SKM-1 (cell line): Measurements from ENCODE around the gene PLD2.
"Not testable (repeated sequence)": the region's sequence is repeated elsewhere in the genome, so short reads cannot be mapped to it uniquely, and the experiment has no call there.

ENCODE experiments used
- DNase-seq: peaks from one replicate; lab custom pipeline; 2025; ENCODE audit not compliant: unreplicated experiment; lab: John Stamatoyannopoulos, UW

PLD2 gene

DNA sequence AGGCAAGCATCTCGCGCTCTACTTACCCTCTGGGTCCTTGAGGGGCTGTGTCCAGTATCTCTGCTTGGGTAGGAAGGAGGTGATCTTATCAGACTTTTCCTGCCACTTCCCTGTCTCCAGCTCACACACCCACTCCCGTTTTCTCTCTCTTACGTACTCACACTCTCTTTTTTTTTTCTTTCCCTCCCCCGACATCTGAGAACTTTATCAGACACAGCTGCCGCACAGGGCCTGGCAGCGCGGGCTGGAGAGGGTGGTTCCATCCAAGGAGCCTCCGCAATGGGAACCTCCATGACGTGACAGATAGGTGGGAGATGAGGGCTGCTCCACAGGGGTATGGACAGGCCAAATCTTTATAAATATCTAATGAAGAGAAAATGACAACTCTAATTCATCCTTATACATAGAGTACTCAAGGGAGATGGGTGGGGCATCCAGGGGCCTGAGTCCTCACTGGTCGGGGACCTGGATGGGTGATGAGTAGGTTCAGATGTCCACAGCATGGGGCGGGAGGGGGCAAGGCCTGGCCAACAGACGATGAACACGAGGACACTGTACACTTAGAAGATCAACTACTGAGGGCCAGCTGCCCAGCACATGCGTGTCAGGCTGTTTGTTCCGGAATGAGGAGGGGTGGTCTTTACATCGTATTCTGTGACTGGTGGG is 49.5 kb downstream of the PLD2 start:
- no peak for DNase-seq

DNA sequence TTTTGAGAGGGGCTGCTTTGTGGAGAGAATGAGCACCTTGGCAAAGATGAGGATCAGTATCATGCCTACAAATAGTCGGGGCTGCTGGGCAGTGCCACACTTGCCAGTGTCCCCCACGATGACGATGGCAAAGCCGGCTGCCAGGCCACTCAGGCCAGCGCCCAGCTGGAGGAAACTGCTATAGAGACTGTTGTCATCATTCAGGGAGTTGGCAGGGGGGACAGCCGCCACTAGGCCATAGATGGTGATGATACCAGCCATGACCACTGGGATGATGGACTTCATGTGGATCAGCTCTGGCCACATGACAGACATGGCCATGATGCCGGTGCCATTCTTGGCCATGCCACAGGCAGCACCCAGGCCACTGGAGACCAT is 50.0 kb downstream of the PLD2 start:
- DNase-seq = no peak

DNA sequence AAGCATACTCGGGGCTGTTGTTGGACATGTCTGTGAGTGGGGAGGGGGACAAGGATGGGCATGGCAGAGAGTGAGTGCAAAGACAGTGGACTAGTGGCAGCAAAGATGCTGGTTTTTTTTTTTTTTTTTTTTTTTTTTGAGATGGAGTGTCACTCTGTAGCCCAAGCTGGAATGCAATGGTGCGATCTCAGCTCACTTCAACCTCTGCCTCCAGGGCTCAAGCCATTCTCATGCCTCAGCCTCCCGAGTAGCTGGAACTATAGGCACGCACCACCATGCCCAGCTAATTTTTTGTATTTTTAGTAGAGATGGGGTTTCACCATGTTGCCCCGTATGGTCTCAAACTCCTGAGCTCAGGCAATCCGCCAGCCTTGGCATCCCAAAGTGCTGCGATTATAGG is 50.4 kb downstream of the PLD2 start:
- DNase-seq = not testable (repeated sequence)

DNA sequence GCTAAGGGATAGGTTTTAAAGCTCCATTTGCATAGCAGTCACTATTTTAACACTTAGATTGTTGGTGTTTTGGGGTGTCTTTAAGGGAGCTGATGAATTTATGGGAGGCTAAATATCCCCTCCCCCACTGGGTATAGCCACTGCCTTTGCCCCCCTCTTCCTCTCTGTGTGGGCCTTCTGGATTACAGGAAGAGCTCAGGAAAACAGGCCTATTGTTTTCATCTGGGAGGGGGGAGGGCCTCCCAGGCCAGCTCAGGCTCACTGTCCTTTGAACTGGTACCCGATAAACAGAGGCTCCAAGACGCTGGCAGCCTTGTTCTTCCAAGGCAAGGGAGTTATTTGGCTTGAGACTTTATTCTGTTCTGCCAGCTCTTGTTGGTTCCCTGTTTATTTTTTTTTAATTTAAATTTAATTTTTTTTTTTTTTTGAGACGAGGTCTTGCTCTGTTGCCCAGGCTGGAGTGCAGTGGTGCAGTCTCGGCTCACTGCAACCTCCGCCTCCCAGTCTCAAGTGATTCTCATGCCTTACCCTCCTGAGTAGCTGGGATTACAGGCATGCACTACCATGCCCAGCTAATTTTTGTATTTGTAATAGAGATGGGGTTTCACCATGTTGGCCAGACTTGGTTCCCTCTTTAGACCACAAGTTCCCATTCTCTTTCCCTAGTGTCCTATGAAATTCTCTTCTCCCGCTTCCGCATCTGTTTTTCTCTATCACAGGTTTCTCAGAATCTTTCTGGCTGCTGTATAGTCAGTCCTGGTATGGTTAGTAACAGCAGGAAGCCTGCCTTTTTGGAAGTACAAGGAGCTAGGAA is 51.3 kb downstream of the PLD2 start:
- DNase-seq = no peak

DNA sequence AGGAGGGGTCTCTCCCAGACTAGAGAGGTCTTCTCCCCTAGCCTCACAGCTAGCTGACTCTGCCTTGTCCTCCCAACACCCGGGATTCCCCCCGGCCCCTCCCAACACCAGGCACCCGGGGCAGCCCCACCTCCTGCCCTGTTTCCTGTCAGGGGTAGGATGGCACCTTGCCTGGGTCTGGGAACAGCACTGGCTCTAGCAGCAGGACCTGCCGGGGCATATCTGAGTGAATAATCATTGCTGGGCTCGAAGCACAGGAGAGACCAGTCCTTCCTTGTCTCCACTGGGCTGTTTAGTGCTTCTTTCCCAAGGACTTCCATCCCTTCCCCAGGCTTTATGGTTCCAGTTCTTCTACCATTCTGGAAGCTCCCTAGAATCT is 51.9 kb downstream of the PLD2 start:
- DNase-seq = no peak

DNA sequence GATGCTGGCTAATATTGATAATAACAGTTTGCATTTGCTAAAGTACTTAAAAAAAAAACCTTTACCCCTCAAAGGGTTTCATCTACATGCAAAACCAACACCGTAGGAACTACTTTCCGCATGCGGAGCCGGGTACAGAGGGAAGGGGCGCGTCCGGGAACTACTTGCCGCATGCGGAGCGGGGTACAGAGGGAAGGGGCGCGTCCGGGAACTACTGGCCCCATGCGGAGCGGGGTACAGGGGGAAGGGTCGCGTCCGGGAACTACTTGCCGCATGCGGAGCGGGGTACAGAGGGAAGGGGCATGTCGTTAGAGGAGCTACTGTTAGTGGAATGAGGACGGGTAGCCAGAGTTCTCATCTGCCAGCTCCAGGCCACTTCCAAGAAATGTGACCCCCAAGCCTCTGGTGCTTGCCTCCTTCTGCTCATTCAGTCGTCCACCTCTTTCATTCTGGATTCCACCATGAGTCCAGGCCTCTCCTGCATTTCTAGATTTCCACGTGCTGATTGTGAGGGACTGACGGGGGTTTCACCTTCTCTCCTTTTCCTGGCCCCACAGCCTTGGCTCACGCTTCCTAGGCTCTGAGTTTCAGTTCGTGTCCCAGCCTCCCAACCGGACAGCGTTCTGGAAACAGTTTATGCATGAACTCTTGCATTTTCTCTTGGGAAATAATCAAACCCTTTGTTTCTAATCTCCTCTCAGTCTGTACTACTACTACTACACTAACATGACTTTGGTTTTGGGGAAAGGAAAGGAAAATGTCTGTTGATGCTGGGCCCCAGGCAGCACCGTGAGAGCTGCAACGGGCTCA is 53.1 kb downstream of the PLD2 start:
- no peak for DNase-seq

DNA sequence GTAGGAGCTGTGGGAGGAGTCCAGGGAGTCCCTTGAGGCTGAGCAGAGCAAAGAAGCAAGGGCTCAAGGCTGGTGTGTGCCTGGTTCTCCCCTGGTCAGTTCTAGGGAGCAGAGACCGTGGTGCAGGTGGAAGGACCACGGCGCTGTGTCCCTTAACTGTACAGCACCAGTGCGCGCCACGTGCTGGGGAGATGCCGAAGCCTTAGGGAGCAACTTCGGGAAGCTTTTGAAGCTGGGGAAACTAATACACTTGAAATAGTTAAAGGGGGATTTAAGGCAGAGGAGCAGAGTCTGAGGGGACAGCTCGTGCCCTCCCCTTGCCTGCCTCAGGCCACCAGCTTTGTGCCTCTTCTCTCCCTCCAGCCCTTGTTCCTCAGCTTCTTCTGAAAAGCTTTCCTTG is 53.7 kb downstream of the PLD2 start:
- no peak for DNase-seq

DNA sequence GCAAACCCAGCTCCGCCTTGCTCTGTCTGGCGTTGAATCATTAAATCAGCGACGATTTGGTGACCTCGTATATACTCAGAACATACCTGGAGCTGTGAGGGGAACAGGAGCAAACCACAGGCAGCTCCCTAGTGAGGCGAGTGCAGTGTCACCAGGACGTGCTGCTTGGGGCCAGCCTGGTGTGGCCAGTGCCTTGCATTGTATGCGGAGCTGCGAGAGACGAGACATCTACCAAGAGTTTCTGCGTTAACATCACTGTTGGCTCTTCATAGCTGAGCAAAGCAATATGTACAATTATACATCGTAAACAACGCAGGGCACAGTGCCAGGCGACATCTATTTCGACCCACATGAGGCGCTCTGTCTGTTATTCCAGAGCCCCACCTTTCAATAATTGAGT is 54.1 kb downstream of the PLD2 start:
- no peak for DNase-seq

DNA sequence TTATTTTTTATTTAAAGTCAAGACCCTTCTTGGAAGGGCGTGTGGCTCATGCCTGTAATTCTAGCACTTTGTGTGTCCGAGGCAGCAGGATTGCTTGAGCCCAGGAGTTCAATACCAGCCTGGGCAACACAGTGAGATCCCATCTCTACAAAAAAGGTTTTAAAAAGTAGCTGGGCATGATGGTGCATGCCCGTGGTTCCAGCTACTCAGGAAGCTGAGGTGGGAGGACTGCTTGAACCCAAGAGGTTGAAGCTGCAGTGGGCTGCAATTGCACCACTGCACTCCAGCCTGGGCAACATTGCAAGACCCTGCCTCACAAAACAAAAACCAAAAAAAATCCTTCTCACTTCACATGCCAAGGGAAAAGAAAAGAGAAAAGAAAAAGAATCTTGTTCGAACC is 55.8 kb downstream of the PLD2 start:
- no peak for DNase-seq

DNA sequence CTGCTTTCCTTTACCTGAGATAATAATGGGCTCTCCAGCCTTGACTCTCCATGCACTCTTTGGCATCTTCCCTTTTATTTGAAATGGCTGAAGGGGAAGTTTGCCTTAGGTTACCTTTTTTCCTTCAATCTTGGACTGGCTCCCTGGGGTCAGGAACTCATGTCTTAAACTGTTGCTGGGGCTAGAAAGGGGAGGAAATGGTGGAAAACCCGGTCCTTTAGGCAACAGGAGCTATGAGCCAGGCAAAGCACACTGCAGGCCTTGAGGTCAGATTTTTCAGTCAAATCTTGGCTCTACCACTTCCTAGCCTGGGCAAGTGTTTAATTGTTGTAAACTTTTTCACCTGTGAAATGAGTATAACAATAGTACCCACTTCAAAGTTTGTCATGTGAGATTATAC is 56.4 kb downstream of the PLD2 start:
- DNase-seq = no peak

DNA sequence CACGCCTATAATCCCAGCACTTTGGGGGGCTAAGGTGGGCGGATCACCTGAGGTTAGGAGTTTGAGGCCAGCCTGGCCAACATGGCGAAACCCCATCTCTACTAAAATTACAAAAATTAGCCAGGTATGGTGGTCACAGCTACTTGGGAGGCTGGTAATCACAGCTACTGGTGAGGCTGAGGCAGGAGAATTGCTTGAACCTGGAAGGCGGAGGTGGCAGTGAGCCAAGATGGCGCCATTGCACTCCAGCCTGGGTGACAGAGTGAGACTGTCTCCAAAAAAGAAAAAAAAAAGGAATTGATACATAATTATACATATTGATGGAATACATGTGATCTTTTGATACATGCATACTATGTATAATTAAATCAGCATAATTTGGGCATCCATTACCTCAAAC is 60.6 kb downstream of the PLD2 start:
- not testable (repeated sequence) for DNase-seq

DNA sequence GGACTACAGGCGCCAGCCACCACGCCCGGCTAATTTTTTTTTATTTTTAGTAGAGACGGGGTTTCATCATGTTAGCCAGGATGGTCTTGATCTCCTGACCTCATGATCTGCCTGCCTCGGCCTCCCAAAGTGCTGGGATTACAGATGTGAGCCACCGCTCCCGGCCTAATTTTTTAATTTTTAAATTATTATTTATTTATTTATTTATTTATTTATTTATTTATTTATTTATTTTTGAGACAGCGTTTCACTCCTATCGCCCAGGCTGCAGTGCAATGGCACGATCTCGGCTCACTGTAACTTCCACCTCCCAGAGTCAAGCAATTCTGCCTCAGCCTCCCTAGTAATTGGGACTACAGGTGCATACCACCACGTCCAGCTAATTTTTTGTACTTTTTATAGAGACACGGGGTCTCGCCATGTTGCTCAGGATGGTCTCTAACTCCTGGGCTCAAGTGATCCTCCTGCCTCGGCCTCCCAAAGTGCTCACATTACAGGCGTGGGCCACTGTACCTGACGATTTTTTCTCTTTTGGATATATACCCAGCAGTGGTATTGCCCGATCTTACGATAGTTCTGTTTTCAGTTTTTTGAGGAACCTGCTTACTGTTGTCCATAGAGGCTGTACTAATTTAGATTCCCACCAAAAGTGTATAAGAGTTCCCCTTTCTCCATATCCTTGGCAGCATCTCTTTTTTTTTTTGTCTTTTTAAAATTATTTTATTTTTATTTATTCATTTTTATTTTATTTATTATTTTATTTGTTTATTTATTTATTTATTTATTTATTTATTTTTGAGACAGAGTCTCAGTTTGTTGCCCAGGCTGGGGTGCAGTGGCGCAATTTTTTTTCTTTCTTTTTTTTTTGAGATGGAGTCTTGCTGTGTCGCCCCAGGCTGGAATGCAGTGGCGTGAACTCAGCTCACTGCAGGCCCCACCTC is 62.4 kb downstream of the PLD2 start:
- DNase-seq = not testable (repeated sequence)

DNA sequence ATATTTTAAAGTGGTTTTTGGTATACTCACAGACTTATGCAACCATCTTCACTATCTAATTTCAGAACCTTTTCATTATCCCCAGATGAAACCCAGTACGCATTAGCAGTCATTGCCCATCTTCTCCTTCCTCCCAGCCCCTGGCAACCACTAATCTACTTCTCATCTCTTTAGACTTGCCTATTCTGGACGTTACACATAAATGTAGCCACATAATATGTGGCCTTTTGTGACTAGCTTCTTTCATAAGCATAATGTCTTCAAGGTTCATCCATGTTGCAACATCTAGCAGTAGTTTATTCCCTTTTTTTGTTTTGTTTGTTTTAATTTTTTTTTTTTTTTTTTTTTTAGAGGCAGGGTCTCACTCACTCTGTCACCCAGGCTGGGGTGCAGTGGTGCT is 63.9 kb downstream of the PLD2 start:
- DNase-seq = no peak

DNA sequence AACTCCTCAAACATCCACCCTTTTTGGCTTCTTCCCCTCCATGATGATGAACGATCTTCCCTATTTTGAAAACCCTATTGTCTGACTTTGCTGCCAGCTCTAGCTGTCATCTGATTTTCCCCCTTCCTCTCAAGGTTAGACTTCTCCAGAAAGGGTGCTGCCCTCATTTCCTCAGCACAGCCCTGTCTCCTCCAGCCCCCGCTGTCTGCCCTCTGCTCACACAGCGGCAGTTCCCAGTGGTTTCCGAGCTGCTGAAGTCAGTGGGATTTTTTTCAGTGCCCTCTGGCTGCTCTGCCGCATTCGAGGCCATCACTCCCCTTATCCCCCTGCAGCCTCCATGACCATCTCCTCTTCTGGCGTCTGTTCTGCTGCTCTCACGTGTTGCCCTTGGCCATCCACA is 65.8 kb downstream of the PLD2 start:
- DNase-seq = no peak
